ENCODE data around the gene KANK4.
A peak's percentile ranks its signal among the peaks of the same experiment; 100 is the strongest.

GRCh38 chr1:62196086-62196690 lies 123.0 kb downstream of the KANK4 start:
- TF ChIP-seq EP300 (IDR thresholded peaks at IDR 0.05; ENCODE audit: borderline replicate concordance in 1 of 2, low read depth in 2 of 2, low read length in 2 of 2) (no peak), EZH2 (IDR thresholded peaks at IDR 0.05; ENCODE audit: low read depth, low read length, severe bottlenecking) (no peak), POLR2A (IDR thresholded peaks at IDR 0.05; ENCODE audit: control extremely low read depth in 1 of 2, low read depth in 2 of 2, low read length in 2 of 2) (peak in 1 of 2 experiments; percentile 27; a peak in 2 of 3 replicates), RXRA (IDR thresholded peaks at IDR 0.05; ENCODE audit: insufficient read depth, low read depth, low read length) (no peak)

Measured in H1 (cell line).